Mucosa of stomach (tissue), 1 donor: ENCODE measurements around the gene PHLDA1.

ENCODE experiments used
- H3K27me3 ChIP-seq: one replicate; pipeline ENCODE4 v1.7.0; 2013; ENCODE audit warnings: mild to moderate bottlenecking, low read length; ENCODE audit not compliant: control insufficient read depth, insufficient read depth
- H3K36me3 ChIP-seq: one replicate; pipeline ENCODE4 v1.7.0; 2013; ENCODE audit warnings: low read length; ENCODE audit not compliant: control insufficient read depth, insufficient read depth
- H3K4me1 ChIP-seq: one replicate; pipeline ENCODE4 v1.7.0; 2013; ENCODE audit warnings: mild to moderate bottlenecking, low read length; ENCODE audit not compliant: control insufficient read depth, insufficient read depth
- H3K4me3 ChIP-seq: one replicate; pipeline ENCODE4 v1.7.0; 2013; ENCODE audit warnings: low read length
- H3K9ac ChIP-seq: one replicate; pipeline ENCODE4 v1.7.0; 2013; ENCODE audit warnings: mild to moderate bottlenecking, low read length, moderate library complexity
- H3K9me3 ChIP-seq: one replicate; pipeline ENCODE4 v1.7.0; 2013; ENCODE audit warnings: mild to moderate bottlenecking, low read length, moderate library complexity; ENCODE audit not compliant: control insufficient read depth
- donor health status: Pancreatic carcinoma.

Gene PHLDA1

DNA sequence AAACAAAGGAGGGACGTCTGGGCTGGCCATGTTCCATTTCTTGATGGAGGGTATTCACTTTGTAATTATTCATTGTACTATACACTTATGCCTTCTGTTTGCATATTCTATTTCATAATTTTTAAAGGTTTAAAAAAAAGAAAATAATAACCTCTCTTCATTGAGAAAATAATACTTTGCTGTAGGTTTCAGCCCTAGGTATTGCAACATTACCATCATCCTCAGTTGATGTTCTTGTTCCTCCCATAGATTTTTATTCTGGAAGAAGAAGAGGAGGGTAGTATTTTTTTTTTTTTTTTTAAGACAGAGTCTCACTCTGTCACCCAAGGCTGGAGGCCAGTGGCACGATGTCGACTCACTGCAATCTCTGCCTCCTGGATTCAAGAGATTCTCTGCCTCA lies 54.7 kb downstream of the PHLDA1 start:
- Histone ChIP-seq H3K4me1 (peaks cover 34% of the 10 kb centered on the region), H3K4me3 (no peak overlapping the region), H3K9me3 (no peaks in the 10 kb centered on the region), H3K36me3 (no peaks in the 10 kb centered on the region), H3K9ac (no peak overlapping the region), H3K27me3 (no peaks in the 10 kb centered on the region)

GRCh38 chr12:75976113-75976512 lies 55.5 kb downstream of the PHLDA1 start:
- Histone ChIP-seq H3K9ac (no peak overlapping the region), H3K4me3 (no peak overlapping the region), H3K27me3 (no peaks in the 10 kb centered on the region), H3K36me3 (no peaks in the 10 kb centered on the region), H3K9me3 (no peaks in the 10 kb centered on the region), H3K4me1 (peaks cover 34% of the 10 kb centered on the region)

DNA sequence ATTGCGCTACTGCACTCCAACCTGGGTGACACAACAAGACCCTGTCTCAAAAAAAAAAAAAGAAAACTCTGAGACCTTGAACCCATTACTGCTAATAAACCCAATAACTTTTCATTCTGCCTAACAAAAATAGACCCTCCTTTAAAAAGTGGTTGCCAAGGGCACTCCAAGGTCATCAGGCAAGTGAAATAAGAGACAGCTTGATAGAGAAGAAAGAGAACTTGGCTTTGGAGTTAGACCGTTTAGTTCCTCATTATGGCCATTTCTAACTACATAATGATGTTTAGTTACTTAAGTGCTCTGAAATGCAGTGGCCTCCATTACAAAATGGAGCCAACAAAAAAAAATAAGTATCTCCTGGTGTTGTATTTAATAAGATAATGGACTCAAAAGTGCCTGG lies 55.9 kb downstream of the PHLDA1 start:
- H3K9ac ChIP-seq: no peak overlapping the region
- H3K27me3 ChIP-seq: no peaks in the 10 kb centered on the region
- no peak overlapping the region for H3K4me3 ChIP-seq
- no peaks in the 10 kb centered on the region for H3K9me3 ChIP-seq
- peaks cover 34% of the 10 kb centered on the region for H3K4me1 ChIP-seq
- no peaks in the 10 kb centered on the region for H3K36me3 ChIP-seq
